Loucy (cell line): ENCODE results near the gene TRIM67.

Experiments used
- H2AFZ ChIP-seq: fragments of 200-600 bp; sonication (generic); 2 replicates; pipeline ENCODE4 v1.6.0; 2016; ENCODE audit warnings: antibody characterized with exemption, mild to moderate bottlenecking, low read length, moderate library complexity
- H3F3A ChIP-seq: fragments of 200-600 bp; 2 replicates; pipeline ENCODE4 v1.6.0; 2016; ENCODE audit warnings: antibody characterized with exemption, low read depth, mild to moderate bottlenecking
- H3K27me3 ChIP-seq: fragments of 200-600 bp; sonication (generic); 2 replicates; pipeline ENCODE4 v1.6.1; 2014; ENCODE audit warnings: low read length, mild to moderate bottlenecking; ENCODE audit not compliant: insufficient read depth, poor library complexity, severe bottlenecking
- H3K36me3 ChIP-seq: fragments of 200-600 bp; sonication (generic); 2 replicates; pipeline ENCODE4 v1.6.1; 2016; ENCODE audit warnings: low read length; ENCODE audit not compliant: insufficient read depth
- H3K4me1 ChIP-seq: fragments of 200-600 bp; sonication (generic); 2 replicates; pipeline ENCODE4 v1.5.1; 2014; ENCODE audit warnings: low read length, mild to moderate bottlenecking; ENCODE audit not compliant: insufficient read depth, poor library complexity, severe bottlenecking
- H3K4me2 ChIP-seq: fragments of 200-600 bp; sonication (generic); 2 replicates; pipeline ENCODE4 v1.6.0; 2014; ENCODE audit warnings: antibody characterized with exemption, low read length, low read depth, mild to moderate bottlenecking; ENCODE audit not compliant: poor library complexity, severe bottlenecking
- H3K4me3 ChIP-seq: fragments of 200-600 bp; sonication (generic); 2 replicates; pipeline ENCODE4 v1.5.1; 2014; ENCODE audit warnings: low read length, mild to moderate bottlenecking, mixed read lengths; ENCODE audit not compliant: poor library complexity, severe bottlenecking
- H3K79me2 ChIP-seq: fragments of 200-600 bp; sonication (generic); 2 replicates; pipeline ENCODE4 v1.6.1; 2014; ENCODE audit warnings: low read length; ENCODE audit not compliant: insufficient read depth
- H3K9ac ChIP-seq: fragments of 200-600 bp; sonication (generic); 2 replicates; pipeline ENCODE4 v1.6.0; 2014; ENCODE audit warnings: mild to moderate bottlenecking, low read depth, low read length, moderate library complexity; ENCODE audit not compliant: poor library complexity, severe bottlenecking
- H3K9me2 ChIP-seq: fragments of 200-600 bp; sonication (generic); replicated peaks from 2 replicates; pipeline ENCODE4 v1.6.1; 2016; ENCODE audit warnings: low read depth, low read length, mixed read lengths
- H3K9me3 ChIP-seq: fragments of 200-600 bp; sonication (generic); 2 replicates; pipeline ENCODE4 v1.6.1; 2014; ENCODE audit warnings: mild to moderate bottlenecking, antibody characterized with exemption, low read length, low read depth; ENCODE audit not compliant: insufficient read depth
- H4K20me1 ChIP-seq: fragments of 200-600 bp; sonication (generic); 2 replicates; pipeline ENCODE4 v1.6.0; 2014; ENCODE audit warnings: antibody characterized with exemption, low read length, mild to moderate bottlenecking; ENCODE audit not compliant: insufficient read depth, poor library complexity, severe bottlenecking
- CTCF ChIP-seq: fragments of 200-600 bp; sonication (generic); conservative IDR thresholded peaks from 2 replicates; pipeline ENCODE4 v1.5.1; 2014; ENCODE audit warnings: mild to moderate bottlenecking, antibody characterized with exemption, low read length
- EZH2phosphoT487 ChIP-seq: fragments of 200-600 bp; IDR thresholded peaks from 2 replicates; pipeline ENCODE4 v1.6.1; 2018; ENCODE audit warnings: antibody characterized with exemption, mild to moderate bottlenecking, moderate library complexity, borderline replicate concordance

TRIM67 gene

GRCh38 chr1:231196307-231196706 lies 34.4 kb downstream of the TRIM67 start:
- Histone ChIP-seq H4K20me1 (no peaks in the 10 kb centered on the region), H3K27me3 (no peaks in the 10 kb centered on the region), H3K79me2 (no peaks in the 10 kb centered on the region), H3K4me2 (no peak overlapping the region), H3F3A (no peaks in the 10 kb centered on the region), H2AFZ (no peak overlapping the region), H3K9me3 (no peaks in the 10 kb centered on the region), H3K36me3 (no peaks in the 10 kb centered on the region), H3K9me2 (no peaks in the 10 kb centered on the region), H3K9ac (no peak overlapping the region), H3K4me3 (no peak overlapping the region), H3K4me1 (no peaks in the 10 kb centered on the region)
- no peak for TF ChIP-seq CTCF
- no peak for TF ChIP-seq EZH2phosphoT487

- H3K36me3 ChIP-seq = no peaks in the 10 kb centered on the region
- no peak overlapping the region for H3K4me3 ChIP-seq
- H3K4me1 ChIP-seq = peaks cover 4% of the 10 kb centered on the region
- no peak for TF ChIP-seq CTCF
- no peak for TF ChIP-seq EZH2phosphoT487
- H4K20me1 ChIP-seq = no peaks in the 10 kb centered on the region
- H2AFZ ChIP-seq = no peak overlapping the region
- H3K9ac ChIP-seq = no peak overlapping the region
- no peaks in the 10 kb centered on the region for H3K79me2 ChIP-seq
- no peaks in the 10 kb centered on the region for H3K9me3 ChIP-seq
- H3F3A ChIP-seq = no peaks in the 10 kb centered on the region
- H3K27me3 ChIP-seq = no peaks in the 10 kb centered on the region
- H3K4me2 ChIP-seq = no peak overlapping the region
- H3K9me2 ChIP-seq = no peaks in the 10 kb centered on the region
Observed at GRCh38 chr1:231196728-231197127, 34.9 kb downstream of the TRIM67 start.

- Histone ChIP-seq H3K9me2 (no peaks in the 10 kb centered on the region), H4K20me1 (no peaks in the 10 kb centered on the region), H3K36me3 (no peaks in the 10 kb centered on the region), H3K9ac (no peak overlapping the region), H3K79me2 (no peaks in the 10 kb centered on the region), H3K4me3 (no peak overlapping the region), H3F3A (no peaks in the 10 kb centered on the region), H3K27me3 (no peaks in the 10 kb centered on the region), H2AFZ (no peak overlapping the region), H3K9me3 (no peaks in the 10 kb centered on the region), H3K4me1 (peaks cover 10% of the 10 kb centered on the region), H3K4me2 (no peak overlapping the region)
- no peak for TF ChIP-seq CTCF
- no peak for TF ChIP-seq EZH2phosphoT487
Observed at GRCh38 chr1:231199868-231200267, 38.0 kb downstream of the TRIM67 start.
